ENCODE data around the gene JTB. TPM values are rescaled to one million over a fixed set of nuclear protein-coding genes. Genes with fewer than 3 reads are reported as not detected.

The JTB gene
- total and polyA plus RNA-seq, 12 donors, result 49.4 to 225 (median 66.1) TPM

GRCh38 chr1:153963850-153964331, 13.6 kb downstream of the JTB start:
- DNase-seq, result no peak
- Histone ChIP-seq H3K36me3 (peaks cover 0 to 29% (median 10%) of the 10 kb centered on the region in 9 donors), H3K4me3 (peak overlapping the region; percentile 43 to 83 (median 76)), H3K4me1 (peaks cover 26 to 84% (median 57%) of the 10 kb centered on the region in 9 donors), H3K27me3 (no peaks in the 10 kb centered on the region), H3K27ac (peak overlapping the region; percentile 90 to 98 (median 96)), H3K9me3 (no peaks in the 10 kb centered on the region)
- 1 to 2% methylated on average over 22 of the region's 22 CpGs for WGBS, 2 donors
- no peak for TF ChIP-seq CTCF (IDR thresholded peaks at IDR 0.05)
- intact Hi-C loops (cut with DNase I), result no loop called here
- ATAC-seq, result peak in 2 of 8 donors; percentile 3 to 5

GRCh38 chr1:153963030-153963849, 14.2 kb downstream of the JTB start, which contains the start of gene SLC39A1:
SLC39A1 (minus strand) TSS chr1:153963537; CDS start chr1:153962715, 822 bp downstream.
- no peaks in the 10 kb centered on the region for H3K9me3 ChIP-seq
- 0% methylated on average over 52 to 54 of the region's 54 CpGs for WGBS, 2 donors
- H3K4me3 ChIP-seq, result peak within 1 kb of the TSS; percentile 43 to 83 (median 76)
- no peaks in the 10 kb centered on the region for H3K27me3 ChIP-seq
- peak; percentile 98 to 99 for DNase-seq
- H3K4me1 ChIP-seq, result peaks cover 23 to 82% (median 56%) of the 10 kb centered on the region in 9 donors
- H3K36me3 ChIP-seq, result peaks cover 0 to 29% (median 10%) of the 10 kb centered on the region in 9 donors
- intact Hi-C loops (cut with DNase I), result no loop called here
- peak within 1 kb of the TSS; percentile 90 to 98 (median 96) for H3K27ac ChIP-seq
- ATAC-seq, result peak; percentile 81 to 91 (median 87)
- no peak for TF ChIP-seq CTCF (IDR thresholded peaks at IDR 0.05)

- intact Hi-C loops (cut with DNase I), result no loop called here
- H3K4me3 ChIP-seq, result peak overlapping the region; percentile 43 to 83 (median 76)
- peaks cover 25 to 79% (median 57%) of the 10 kb centered on the region in 9 donors for H3K4me1 ChIP-seq
- no peaks in the 10 kb centered on the region for H3K27me3 ChIP-seq
- WGBS, 2 donors, result 35 to 46% methylated on average over 16 of the region's 16 CpGs
- DNase-seq (no peak), ATAC-seq (peak in 1 of 8 donors; percentile 8)
- H3K36me3 ChIP-seq, result peaks cover 0 to 29% (median 10%) of the 10 kb centered on the region in 9 donors
- TF ChIP-seq CTCF (IDR thresholded peaks at IDR 0.05), result no peak
- no peaks in the 10 kb centered on the region for H3K9me3 ChIP-seq
- peak overlapping the region; percentile 90 to 98 (median 96) for H3K27ac ChIP-seq
Measured at GRCh38 chr1:153962088-153963029, 15.1 kb downstream of the JTB start.

- Histone ChIP-seq H3K4me3 (peak overlapping the region in 2 of 10 donors; percentile 66 to 74), H3K9me3 (no peaks in the 10 kb centered on the region), H3K27ac (peak overlapping the region in 6 of 10 donors; percentile 95 to 98 (median 96)), H3K4me1 (peaks cover 25 to 83% (median 62%) of the 10 kb centered on the region in 9 donors), H3K36me3 (peaks cover 0 to 29% (median 10%) of the 10 kb centered on the region in 9 donors), H3K27me3 (no peaks in the 10 kb centered on the region)
- TF ChIP-seq CTCF (IDR thresholded peaks at IDR 0.05), result no peak
- ATAC-seq (no peak), DNase-seq (no peak)
- 62 to 71% methylated on average over 4 of the region's 4 CpGs for WGBS, 2 donors
- intact Hi-C loops (cut with DNase I), result no loop called here
Measured at GRCh38 chr1:153961421-153961820, 16.1 kb downstream of the JTB start.
